ENCODE measurements around the gene GNAL.

DNA sequence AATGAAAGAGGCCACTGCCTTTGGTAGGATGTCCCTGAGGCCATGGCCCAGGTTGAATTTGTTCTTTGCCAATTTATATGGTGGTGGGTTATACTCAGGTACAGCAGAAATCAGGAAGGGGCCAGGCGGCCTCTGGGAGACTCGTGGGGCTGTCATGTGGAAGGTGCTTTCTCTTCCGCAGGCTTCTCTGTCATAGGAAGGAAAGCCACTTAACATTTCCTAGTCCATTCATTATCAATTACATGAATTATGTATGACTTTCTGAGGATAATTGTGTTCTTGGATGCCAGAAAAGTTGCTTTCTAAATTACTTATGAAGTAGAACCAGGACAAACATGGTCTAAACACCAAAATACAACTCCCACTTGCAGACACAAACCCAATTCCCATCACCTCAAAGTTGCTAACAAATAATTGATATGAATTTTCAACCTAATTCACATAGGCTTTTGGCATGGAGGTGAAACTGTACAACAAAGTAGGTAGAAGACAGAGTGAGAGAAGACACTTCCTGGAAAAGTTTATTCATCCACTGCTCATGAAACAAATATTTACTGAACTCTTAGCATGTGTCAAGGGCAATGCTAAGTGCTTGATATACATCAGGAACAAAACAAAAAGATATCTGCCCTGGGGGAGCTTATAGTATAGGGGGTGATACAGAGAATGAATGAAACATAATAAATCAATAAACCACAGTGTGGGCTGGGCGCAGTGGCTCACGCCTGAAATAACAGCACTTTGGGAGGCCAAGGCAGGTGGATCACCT is 111.7 kb downstream of the GNAL start:
- TF ChIP-seq, protein P1, sequence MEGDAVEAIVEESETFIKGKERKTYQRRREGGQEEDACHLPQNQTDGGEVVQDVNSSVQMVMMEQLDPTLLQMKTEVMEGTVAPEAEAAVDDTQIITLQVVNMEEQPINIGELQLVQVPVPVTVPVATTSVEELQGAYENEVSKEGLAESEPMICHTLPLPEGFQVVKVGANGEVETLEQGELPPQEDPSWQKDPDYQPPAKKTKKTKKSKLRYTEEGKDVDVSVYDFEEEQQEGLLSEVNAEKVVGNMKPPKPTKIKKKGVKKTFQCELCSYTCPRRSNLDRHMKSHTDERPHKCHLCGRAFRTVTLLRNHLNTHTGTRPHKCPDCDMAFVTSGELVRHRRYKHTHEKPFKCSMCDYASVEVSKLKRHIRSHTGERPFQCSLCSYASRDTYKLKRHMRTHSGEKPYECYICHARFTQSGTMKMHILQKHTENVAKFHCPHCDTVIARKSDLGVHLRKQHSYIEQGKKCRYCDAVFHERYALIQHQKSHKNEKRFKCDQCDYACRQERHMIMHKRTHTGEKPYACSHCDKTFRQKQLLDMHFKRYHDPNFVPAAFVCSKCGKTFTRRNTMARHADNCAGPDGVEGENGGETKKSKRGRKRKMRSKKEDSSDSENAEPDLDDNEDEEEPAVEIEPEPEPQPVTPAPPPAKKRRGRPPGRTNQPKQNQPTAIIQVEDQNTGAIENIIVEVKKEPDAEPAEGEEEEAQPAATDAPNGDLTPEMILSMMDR (IDR thresholded peaks at IDR 0.05; ENCODE audit: borderline replicate concordance, extremely low read depth, low read length, poor library complexity, severe bottlenecking), result no peak
- no peak for TF ChIP-seq EZH2 (IDR thresholded peaks at IDR 0.05; ENCODE audit: borderline replicate concordance, low read depth, low read length, severe bottlenecking)

All from DND-41 (cell line).